Right lobe of liver (tissue), 4 donors: ENCODE results near the gene PCNT.

Source experiments
- CTCF ChIP-seq, 4 donors: fragments of 200-600 bp in 3 of 4; fragments of 450-650 bp in 1 of 4; IDR thresholded peaks; one replicate each; pipeline versions ENCODE4 v1.5.1 to v1.8.0; 2016 to 2022; ENCODE audit warnings: antibody characterized with exemption in 4 of 4, mild to moderate bottlenecking in 2 of 4
- POLR2A ChIP-seq: fragments of 450-650 bp; IDR thresholded peaks from one replicate; pipeline ENCODE4 v1.6.1; 2017; ENCODE audit warnings: antibody characterized with exemption, mild to moderate bottlenecking
- donor health status: DM: no; HTN: no; CAD: no.
- donor health status: DM: no; HTN: no; CAD: no.
- donor health status: DM: no; HTN: yes; CAD: no.

- TF ChIP-seq CTCF (IDR thresholded peaks at IDR 0.05) (no peak), POLR2A (no peak)
Measured at GRCh38 chr21:46295996-46296752, 27.8 kb upstream of the PCNT start.
